Measurements from ENCODE around the gene KCNQ1.
"Not testable (repeated sequence)": the region's sequence is repeated elsewhere in the genome, so short reads cannot be mapped to it uniquely, and the experiment has no call there.

DNA sequence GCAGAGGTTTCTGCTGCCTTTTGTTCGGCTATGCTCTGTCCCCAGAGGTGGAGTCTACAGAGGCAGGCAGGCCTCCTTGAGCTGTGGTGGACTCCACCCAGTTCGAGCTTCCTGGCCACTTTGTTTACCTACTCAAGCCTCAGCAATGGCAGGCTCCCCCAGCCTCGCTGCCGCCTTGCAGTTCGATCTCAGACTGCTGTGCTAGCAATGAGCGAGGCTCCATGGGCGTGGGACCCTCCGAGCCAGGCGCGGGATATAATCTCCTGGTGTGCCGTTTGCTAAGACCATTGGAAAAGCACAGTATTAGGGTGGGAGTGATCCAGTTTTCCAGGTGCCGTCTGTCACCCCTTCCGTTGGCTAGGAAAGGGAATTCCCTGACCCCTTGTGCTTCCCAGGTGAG is 195.0 kb downstream of the KCNQ1 start:
- TF ChIP-seq, protein P1, sequence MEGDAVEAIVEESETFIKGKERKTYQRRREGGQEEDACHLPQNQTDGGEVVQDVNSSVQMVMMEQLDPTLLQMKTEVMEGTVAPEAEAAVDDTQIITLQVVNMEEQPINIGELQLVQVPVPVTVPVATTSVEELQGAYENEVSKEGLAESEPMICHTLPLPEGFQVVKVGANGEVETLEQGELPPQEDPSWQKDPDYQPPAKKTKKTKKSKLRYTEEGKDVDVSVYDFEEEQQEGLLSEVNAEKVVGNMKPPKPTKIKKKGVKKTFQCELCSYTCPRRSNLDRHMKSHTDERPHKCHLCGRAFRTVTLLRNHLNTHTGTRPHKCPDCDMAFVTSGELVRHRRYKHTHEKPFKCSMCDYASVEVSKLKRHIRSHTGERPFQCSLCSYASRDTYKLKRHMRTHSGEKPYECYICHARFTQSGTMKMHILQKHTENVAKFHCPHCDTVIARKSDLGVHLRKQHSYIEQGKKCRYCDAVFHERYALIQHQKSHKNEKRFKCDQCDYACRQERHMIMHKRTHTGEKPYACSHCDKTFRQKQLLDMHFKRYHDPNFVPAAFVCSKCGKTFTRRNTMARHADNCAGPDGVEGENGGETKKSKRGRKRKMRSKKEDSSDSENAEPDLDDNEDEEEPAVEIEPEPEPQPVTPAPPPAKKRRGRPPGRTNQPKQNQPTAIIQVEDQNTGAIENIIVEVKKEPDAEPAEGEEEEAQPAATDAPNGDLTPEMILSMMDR (IDR thresholded peaks at IDR 0.05): not testable (repeated sequence)
- TF ChIP-seq POLR2A (IDR thresholded peaks at IDR 0.05): not testable (repeated sequence)

Measured in body of pancreas (tissue), 4 donors.